Measurements from ENCODE around the gene RFFL.

DNA sequence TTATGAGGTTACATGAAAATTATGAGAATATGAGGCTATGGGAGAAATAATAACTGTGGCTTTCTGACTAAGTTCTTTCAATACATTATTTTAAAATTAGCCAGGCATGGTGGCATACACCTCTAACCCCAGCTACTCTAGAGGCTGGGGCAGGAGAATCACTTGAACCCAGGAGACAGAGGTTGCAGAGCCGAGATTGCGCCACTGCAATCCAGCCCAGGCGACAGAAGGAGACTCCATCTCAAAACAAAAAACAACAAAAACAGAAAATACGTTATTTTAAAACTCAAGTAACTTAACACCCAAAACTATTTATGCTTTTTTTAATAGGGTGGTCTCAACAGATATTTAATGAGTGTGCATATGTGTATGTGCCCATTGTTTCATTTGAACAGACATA is 2.4 kb upstream of the RFFL start:
- TF ChIP-seq, protein P1, sequence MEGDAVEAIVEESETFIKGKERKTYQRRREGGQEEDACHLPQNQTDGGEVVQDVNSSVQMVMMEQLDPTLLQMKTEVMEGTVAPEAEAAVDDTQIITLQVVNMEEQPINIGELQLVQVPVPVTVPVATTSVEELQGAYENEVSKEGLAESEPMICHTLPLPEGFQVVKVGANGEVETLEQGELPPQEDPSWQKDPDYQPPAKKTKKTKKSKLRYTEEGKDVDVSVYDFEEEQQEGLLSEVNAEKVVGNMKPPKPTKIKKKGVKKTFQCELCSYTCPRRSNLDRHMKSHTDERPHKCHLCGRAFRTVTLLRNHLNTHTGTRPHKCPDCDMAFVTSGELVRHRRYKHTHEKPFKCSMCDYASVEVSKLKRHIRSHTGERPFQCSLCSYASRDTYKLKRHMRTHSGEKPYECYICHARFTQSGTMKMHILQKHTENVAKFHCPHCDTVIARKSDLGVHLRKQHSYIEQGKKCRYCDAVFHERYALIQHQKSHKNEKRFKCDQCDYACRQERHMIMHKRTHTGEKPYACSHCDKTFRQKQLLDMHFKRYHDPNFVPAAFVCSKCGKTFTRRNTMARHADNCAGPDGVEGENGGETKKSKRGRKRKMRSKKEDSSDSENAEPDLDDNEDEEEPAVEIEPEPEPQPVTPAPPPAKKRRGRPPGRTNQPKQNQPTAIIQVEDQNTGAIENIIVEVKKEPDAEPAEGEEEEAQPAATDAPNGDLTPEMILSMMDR (IDR thresholded peaks at IDR 0.05; ENCODE audit: low read length) = no peak
- TF ChIP-seq EZH2 (IDR thresholded peaks at IDR 0.05; ENCODE audit: borderline replicate concordance, low read length) = no peak
